Measurements from ENCODE around the gene NRXN3. TPM values are rescaled to one million over a fixed set of nuclear protein-coding genes. Genes with fewer than 3 reads are reported as not detected.

NRXN3 gene
- total and polyA plus RNA-seq, 2 of the 4 experiments (the other 2 are of a cell fraction): 4.8 to 25.1 TPM

DNA sequence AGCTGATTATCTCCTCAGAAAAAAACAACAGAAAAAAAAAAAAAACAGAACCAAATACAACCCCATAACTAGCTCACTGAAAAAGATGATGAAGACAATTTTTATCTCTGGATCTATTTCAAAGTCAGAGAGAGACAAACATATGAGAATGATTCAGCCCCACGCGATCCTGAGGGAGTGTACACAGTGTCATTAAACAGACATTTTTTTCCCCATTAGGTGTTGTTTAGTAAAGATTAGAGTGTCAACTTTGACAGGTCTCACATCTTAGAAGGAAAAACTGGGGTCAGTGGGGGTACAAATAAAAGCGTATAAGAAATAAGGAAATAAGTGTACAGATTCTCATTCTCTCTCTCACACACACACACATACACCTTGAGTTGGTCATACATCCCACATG lies 635.4 kb downstream of the NRXN3 start:
- no peak overlapping the region for H3K18ac ChIP-seq (ENCODE audit: low read depth, low read length)
- H3K4me3 ChIP-seq (ENCODE audit: insufficient read depth, low read depth, low read length): no peak overlapping the region
- H3K14ac ChIP-seq (replicated peaks; ENCODE audit: low read depth, low read length): no peak overlapping the region
- H2AK9ac ChIP-seq (replicated peaks; ENCODE audit: low read depth, low read length, poor library complexity): no peak overlapping the region
- no peak overlapping the region for H2BK15ac ChIP-seq (ENCODE audit: low read depth, low read length)
- TF ChIP-seq CEBPB (IDR thresholded peaks at IDR 0.05; ENCODE audit: low read depth, low read length) (no peak), FOS (IDR thresholded peaks at IDR 0.05; ENCODE audit: low read depth, low read length) (no peak)
- H3K4me2 ChIP-seq (ENCODE audit: low read depth, low read length): no peak overlapping the region
- H4K91ac ChIP-seq (ENCODE audit: insufficient read depth, low read depth, low read length): no peak overlapping the region
- no peaks in the 10 kb centered on the region for H3K9me1 ChIP-seq (ENCODE audit: insufficient read depth, low read length)
- no peaks in the 10 kb centered on the region for H3K36me3 ChIP-seq (ENCODE audit: control insufficient read depth, insufficient read depth, low read length)
- no peaks in the 10 kb centered on the region for H3K79me1 ChIP-seq (ENCODE audit: low read depth in 1 of 2, low read length in 2 of 2)
- dilution Hi-C loops (cut with HindIII; ENCODE audit: low sequenced_read_pairs, unreplicated experiment) (no loop called here), intact Hi-C loops (cut with micrococcal nuclease) (no loop called here), in situ Hi-C loops (cut with MboI; ENCODE audit: low sequenced_read_pairs) (no loop called here)
- peaks cover 5% of the 10 kb centered on the region for H3K9me3 ChIP-seq (ENCODE audit: control insufficient read depth, insufficient read depth, low read length)
- no peak overlapping the region for H2AK5ac ChIP-seq (ENCODE audit: low read depth, low read length)
- H2AFZ ChIP-seq (replicated peaks; ENCODE audit: low read length, poor library complexity): no peak overlapping the region
- H2BK5ac ChIP-seq (ENCODE audit: low read depth, low read length, poor library complexity, severe bottlenecking): no peak overlapping the region
- DNase-seq: no peak
- H2BK20ac ChIP-seq (ENCODE audit: low read depth, low read length): no peak overlapping the region
- H3K27ac ChIP-seq (ENCODE audit: insufficient read depth, low read length): no peak overlapping the region
- ATAC-seq (ENCODE audit: low read depth): no peak
- H3K9ac ChIP-seq (ENCODE audit: low read depth, low read length): no peak overlapping the region
- no TSS peak for BruUV-seq (replicated peaks)
- ChIA-PET CTCF (no interaction called here), POLR2A (ENCODE audit: unreplicated experiment) (no interaction called here)
- no peak overlapping the region for H2BK120ac ChIP-seq (ENCODE audit: low read depth, low read length)
- H3K27me3 ChIP-seq (ENCODE audit: control insufficient read depth, insufficient read depth, low read length): no peaks in the 10 kb centered on the region
- H3K4me1 ChIP-seq (ENCODE audit: control insufficient read depth, insufficient read depth, low read length): no peaks in the 10 kb centered on the region
- no CpG with 5 or more reads among the region's 3 CpGs for WGBS, 2 experiments (ENCODE audit: extremely low coverage in 2 of 2, insufficient read length in 1 of 2)
- no peak overlapping the region for H3K4ac ChIP-seq (ENCODE audit: low read depth, low read length)
- no peaks in the 10 kb centered on the region for H4K20me1 ChIP-seq (ENCODE audit: insufficient read depth, low read length)
- no peak overlapping the region for H4K5ac ChIP-seq (ENCODE audit: low read depth, low read length)
- no peak overlapping the region for H3K23ac ChIP-seq (ENCODE audit: low read depth, low read length)
- no peak overlapping the region for H3K56ac ChIP-seq (ENCODE audit: extremely low read depth, insufficient read depth, low read length)
- no peak overlapping the region for H4K8ac ChIP-seq (ENCODE audit: low read depth in 2 of 2, low read length in 2 of 2)

Measured in IMR-90 (cell line).